NCI-H1417 treated with DMSO at 0.1 percent for 48 hours (cell line): ENCODE measurements around the gene PEG3.
"Not testable (repeated sequence)": the region's sequence is repeated elsewhere in the genome, so short reads cannot be mapped to it uniquely, and the experiment has no call there.

ENCODE experiments used
- DNase-seq: peaks from one replicate; lab custom pipeline; 2025; lab: John Stamatoyannopoulos, UW

Gene PEG3

GRCh38 chr19:56840451-56841192 lies at the start of gene PEG3, which contains the start of gene ZIM2:
Gene PEG3, minus strand, starts transcription at chr19:56840726. Its CDS starts 16,071 bp downstream, at chr19:56824655.
Gene ZIM2, minus strand, starts transcription at chr19:56840726. Its CDS starts 16,449 bp downstream, at chr19:56824277.
- no peak for DNase-seq

GRCh38 chr19:56885173-56885985 lies 44.9 kb upstream of the PEG3 start:
- no peak for DNase-seq

GRCh38 chr19:56884441-56884840 lies 43.9 kb upstream of the PEG3 start:
- no peak for DNase-seq

GRCh38 chr19:56880592-56881190 lies 40.2 kb upstream of the PEG3 start:
- no peak for DNase-seq

GRCh38 chr19:56877069-56877715 lies 36.7 kb upstream of the PEG3 start:
- no peak for DNase-seq

GRCh38 chr19:56875717-56876116 lies 35.2 kb upstream of the PEG3 start:
- no peak for DNase-seq

- no peak for DNase-seq
Observed at GRCh38 chr19:56874530-56874929, 34.0 kb upstream of the PEG3 start.

- no peak for DNase-seq
Observed at GRCh38 chr19:56873493-56873892, 33.0 kb upstream of the PEG3 start.

GRCh38 chr19:56869886-56870285 lies 29.4 kb upstream of the PEG3 start:
- no peak for DNase-seq

GRCh38 chr19:56868446-56868845 lies 27.9 kb upstream of the PEG3 start:
- no peak for DNase-seq

- DNase-seq, result no peak
Observed at GRCh38 chr19:56866538-56866937, 26.0 kb upstream of the PEG3 start.

- DNase-seq, result no peak
Observed at GRCh38 chr19:56864443-56865125, 24.1 kb upstream of the PEG3 start.

- no peak for DNase-seq
Observed at GRCh38 chr19:56862741-56863140, 22.2 kb upstream of the PEG3 start.

GRCh38 chr19:56860409-56860808 lies 19.9 kb upstream of the PEG3 start:
- not testable (repeated sequence) for DNase-seq

GRCh38 chr19:56858026-56858425 lies 17.5 kb upstream of the PEG3 start:
- DNase-seq, result no peak

- DNase-seq, result no peak
Observed at GRCh38 chr19:56856822-56857221, 16.3 kb upstream of the PEG3 start.

GRCh38 chr19:56852361-56852760 lies 11.8 kb upstream of the PEG3 start:
- DNase-seq, result not testable (repeated sequence)

GRCh38 chr19:56848166-56848565 lies 7.6 kb upstream of the PEG3 start:
- DNase-seq, result no peak

- DNase-seq, result no peak
Observed at GRCh38 chr19:56842412-56842811, 1.9 kb upstream of the PEG3 start.

- no peak for DNase-seq
Observed at GRCh38 chr19:56841193-56841543, 642 bp upstream of the PEG3 start.

GRCh38 chr19:56839652-56840450 lies 675 bp downstream of the PEG3 start:
- DNase-seq, result no peak
